GM18519 (cell line): ENCODE measurements around the gene OIP5.
"Not testable (repeated sequence)": the region's sequence is repeated elsewhere in the genome, so short reads cannot be mapped to it uniquely, and the experiment has no call there.

Experiments used
- ATAC-seq: cut with Tn5 transposase; IDR thresholded peaks from one replicate; pipeline ENCODE4 v1.9.1; 2021; ENCODE audit warnings: mild to moderate bottlenecking, moderate library complexity; ENCODE audit not compliant: unreplicated experiment, low FRiP score

The OIP5 gene

GRCh38 chr15:41262571-41262970, 69.8 kb downstream of the OIP5 start:
- ATAC-seq, result no peak

- ATAC-seq, result not testable (repeated sequence)
Measured at GRCh38 chr15:41260924-41261323, 71.5 kb downstream of the OIP5 start.

GRCh38 chr15:41259546-41260189, 72.7 kb downstream of the OIP5 start:
- no peak for ATAC-seq
